Common myeloid progenitor, CD34-positive (primary cell): Measurements from ENCODE around the gene TUSC7.

Source experiments
- CTCF ChIA-PET: fragments of 350-600 bp; sonication (Branson Sonifier 250); formaldehyde crosslinking; loops from one replicate; lab custom pipeline; 2021; ENCODE audit warnings: antibody characterized with exemption; lab: Charles Lee
- POLR2A ChIA-PET: fragments of 350-600 bp; sonication (Branson Sonifier 250); formaldehyde crosslinking; loops from one replicate; lab custom pipeline; 2021; ENCODE audit warnings: antibody characterized with exemption; lab: Charles Lee
- DNase-seq, 3 donors: peaks; one replicate each; pipeline versions ENCODE4 v3.0.0 to v3.0.0-alpha.2; 2013
- H3K27ac ChIP-seq, 2 experiments: 1 replicate in 1 of 2; 2 replicates in 1 of 2; pipeline ENCODE4 v1.7.0; 2013; ENCODE audit warnings: inconsistent platforms in 2 of 2, low read length in 2 of 2, mild to moderate bottlenecking in 2 of 2, low read depth in 1 of 2, moderate library complexity in 1 of 2; ENCODE audit not compliant: severe bottlenecking in 2 of 2, insufficient read depth in 1 of 2, poor library complexity in 1 of 2
- H3K27me3 ChIP-seq, 5 experiments: replicated peaks in 2 of 5; 1 replicate in 3 of 5; 2 replicates in 2 of 5; pipeline versions ENCODE4 v1.6.1 to v1.7.0; 2013; ENCODE audit warnings: low read length in 4 of 5, mild to moderate bottlenecking in 2 of 5, moderate library complexity in 2 of 5, inconsistent platforms in 1 of 5; ENCODE audit not compliant: insufficient read depth in 5 of 5, control insufficient read depth in 4 of 5
- H3K36me3 ChIP-seq, 4 experiments: 1 replicate in 2 of 4; 2 replicates in 2 of 4; pipeline versions ENCODE4 v1.6.1 to v1.7.0; 2013; ENCODE audit warnings: low read length in 3 of 4, control low read depth in 1 of 4, mild to moderate bottlenecking in 1 of 4; ENCODE audit not compliant: control insufficient read depth in 4 of 4, insufficient read depth in 4 of 4
- H3K4me1 ChIP-seq, 4 experiments: 1 replicate in 3 of 4; 2 replicates in 1 of 4; pipeline versions ENCODE4 v1.6.1 to v1.7.1; 2013; ENCODE audit warnings: low read length in 3 of 4, mild to moderate bottlenecking in 3 of 4, control low read depth in 1 of 4, inconsistent platforms in 1 of 4, moderate library complexity in 1 of 4; ENCODE audit not compliant: control insufficient read depth in 4 of 4, insufficient read depth in 4 of 4; ENCODE audit errors: control extremely low read depth in 1 of 4
- H3K4me3 ChIP-seq, 7 experiments: 1 replicate in 4 of 7; 2 replicates in 3 of 7; pipeline versions ENCODE4 v1.5.1 to v1.7.0; 2013; ENCODE audit warnings: mild to moderate bottlenecking in 7 of 7, low read length in 6 of 7, moderate library complexity in 6 of 7, inconsistent platforms in 2 of 7, low read depth in 2 of 7, control low read depth in 1 of 7; ENCODE audit not compliant: insufficient read depth in 4 of 7, control insufficient read depth in 1 of 7; ENCODE audit errors: extremely low read depth in 1 of 7
- H3K9me3 ChIP-seq, 5 experiments: 1 replicate in 4 of 5; 2 replicates in 1 of 5; pipeline versions ENCODE4 v1.6.1 to v1.7.1; 2013; ENCODE audit warnings: low read length in 4 of 5, mild to moderate bottlenecking in 2 of 5, inconsistent platforms in 1 of 5, low read depth in 1 of 5, moderate library complexity in 1 of 5; ENCODE audit not compliant: control insufficient read depth in 4 of 5, insufficient read depth in 2 of 5; ENCODE audit errors: control extremely low read depth in 1 of 5
- WGBS: methylation state at CpG from one replicate; pipeline ENCODE4 v1.1.5; 2013; ENCODE audit not compliant: insufficient coverage; 5-methylcytosine and 5-hydroxymethylcytosine counted together

TUSC7 gene

GRCh38 chr3:116678853-116679252, 30.7 kb upstream of the TUSC7 start:
- no peaks in the 10 kb centered on the region for H3K9me3 ChIP-seq
- no peaks in the 10 kb centered on the region for H3K36me3 ChIP-seq
- no peaks in the 10 kb centered on the region for H3K4me1 ChIP-seq
- WGBS, result 88% methylated on average over 8 of the region's 13 CpGs
- no peak overlapping the region for H3K4me3 ChIP-seq
- no peak overlapping the region for H3K27ac ChIP-seq
- POLR2A ChIA-PET, result no interaction called here
- CTCF ChIA-PET, result interaction anchor here (1.3 kb wide), 1 partner anchor 11 kb away, joined by 3 read pairs; no protein-coding TSS in a partner anchor
- no peaks in the 10 kb centered on the region for H3K27me3 ChIP-seq
- DNase-seq, result no peak

DNA sequence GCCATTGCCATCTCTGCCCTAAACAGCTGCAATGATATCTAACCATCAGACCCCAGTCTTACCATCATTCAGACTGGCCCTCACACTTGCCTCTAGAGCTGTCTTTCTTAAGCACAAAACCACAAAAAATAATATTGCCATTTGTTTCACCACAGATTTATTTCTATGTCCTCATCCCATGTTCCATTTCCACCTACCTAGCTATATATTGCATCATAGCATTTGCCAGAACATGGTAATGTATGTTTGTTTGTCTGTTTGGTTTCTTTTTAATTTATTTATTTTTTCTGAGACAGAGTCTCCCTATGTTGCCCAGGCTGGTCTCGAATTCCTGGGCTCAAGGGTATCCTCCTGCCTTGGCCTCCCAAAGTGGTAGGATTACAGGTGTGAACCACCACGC, 18.5 kb upstream of the TUSC7 start:
- H3K27ac ChIP-seq, result no peak overlapping the region
- DNase-seq, result no peak
- POLR2A ChIA-PET, result no interaction called here
- no peak overlapping the region for H3K4me3 ChIP-seq
- H3K9me3 ChIP-seq, result no peaks in the 10 kb centered on the region
- no peaks in the 10 kb centered on the region for H3K36me3 ChIP-seq
- CTCF ChIA-PET, result no interaction called here
- no peaks in the 10 kb centered on the region for H3K4me1 ChIP-seq
- WGBS, result no CpG with 5 or more reads among the region's 2 CpGs
- H3K27me3 ChIP-seq, result no peaks in the 10 kb centered on the region

DNA sequence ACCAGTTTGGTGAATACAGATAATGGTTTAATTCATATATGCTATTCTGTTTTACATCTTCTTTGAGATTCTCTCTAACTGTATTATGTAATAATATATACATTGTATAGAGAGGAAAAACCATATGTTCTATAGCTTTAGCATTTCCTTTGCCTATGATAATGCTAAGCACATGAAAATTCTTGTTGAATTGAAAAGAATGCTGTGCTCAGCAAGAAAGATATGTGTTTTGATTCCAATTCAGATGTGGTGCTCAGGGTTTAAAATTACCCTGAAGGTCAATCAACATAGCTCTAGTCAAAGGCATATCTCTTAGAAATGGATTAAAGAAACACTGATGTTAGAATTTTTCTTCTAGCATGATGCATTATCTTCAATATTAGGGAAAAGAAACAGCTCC, 8.5 kb upstream of the TUSC7 start:
- ChIA-PET CTCF (no interaction called here), POLR2A (no interaction called here)
- H3K9me3 ChIP-seq, result no peaks in the 10 kb centered on the region
- no peak overlapping the region for H3K27ac ChIP-seq
- no peak overlapping the region for H3K4me3 ChIP-seq
- no peaks in the 10 kb centered on the region for H3K36me3 ChIP-seq
- no peaks in the 10 kb centered on the region for H3K27me3 ChIP-seq
- DNase-seq, result no peak
- H3K4me1 ChIP-seq, result no peaks in the 10 kb centered on the region

DNA sequence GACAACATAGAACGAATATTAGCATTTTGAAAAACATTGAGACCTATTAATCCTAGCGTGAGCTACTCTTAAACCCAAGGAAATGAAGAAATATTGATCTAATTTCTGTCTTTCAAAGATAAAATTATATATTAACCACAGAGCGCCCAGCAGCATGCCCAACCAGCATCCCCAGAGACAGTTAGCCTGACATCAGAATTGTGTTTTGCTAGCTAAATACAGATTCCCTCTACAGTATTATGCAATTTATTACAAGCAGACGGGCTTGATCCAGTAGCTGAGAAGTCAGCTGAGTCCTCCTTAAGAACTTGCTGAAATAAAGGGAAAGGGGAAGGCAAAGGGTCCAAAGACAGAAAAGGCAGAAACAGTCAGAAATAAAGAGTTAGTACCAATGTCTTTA, 7.2 kb upstream of the TUSC7 start:
- Histone ChIP-seq H3K4me1 (no peaks in the 10 kb centered on the region), H3K27ac (no peak overlapping the region), H3K36me3 (no peaks in the 10 kb centered on the region), H3K4me3 (no peak overlapping the region), H3K9me3 (no peaks in the 10 kb centered on the region), H3K27me3 (no peaks in the 10 kb centered on the region)
- POLR2A ChIA-PET, result no interaction called here
- CTCF ChIA-PET, result no interaction called here
- no peak for DNase-seq
- WGBS, result 88% methylated on average over 2 of the region's 4 CpGs

- H3K4me3 ChIP-seq, result no peak overlapping the region
- no CpG with 5 or more reads among the region's 3 CpGs for WGBS
- CTCF ChIA-PET, result no interaction called here
These were observed 2.0 kb upstream of the TUSC7 start for GRCh38 chr3:116707531-116707930.

GRCh38 chr3:116716490-116716889, 6.9 kb downstream of the TUSC7 start:
- WGBS, result 65% methylated on average over 2 of the region's 4 CpGs
- H3K9me3 ChIP-seq, result no peaks in the 10 kb centered on the region
- H3K27me3 ChIP-seq, result no peaks in the 10 kb centered on the region
- POLR2A ChIA-PET, result no interaction called here
- no peak overlapping the region for H3K4me3 ChIP-seq
- H3K4me1 ChIP-seq, result no peaks in the 10 kb centered on the region
- peak in 1 of 3 donors; percentile 0 for DNase-seq
- no peak overlapping the region for H3K27ac ChIP-seq
- CTCF ChIA-PET, result no interaction called here
- no peaks in the 10 kb centered on the region for H3K36me3 ChIP-seq

More at GRCh38 chr3:116707531-116707930, 2.0 kb upstream of the TUSC7 start:
- H3K9me3 ChIP-seq, result no peaks in the 10 kb centered on the region
- no peaks in the 10 kb centered on the region for H3K4me1 ChIP-seq
- no peak for DNase-seq
- no peaks in the 10 kb centered on the region for H3K27me3 ChIP-seq
- POLR2A ChIA-PET, result no interaction called here
- no peaks in the 10 kb centered on the region for H3K36me3 ChIP-seq
- no peak overlapping the region for H3K27ac ChIP-seq

DNA sequence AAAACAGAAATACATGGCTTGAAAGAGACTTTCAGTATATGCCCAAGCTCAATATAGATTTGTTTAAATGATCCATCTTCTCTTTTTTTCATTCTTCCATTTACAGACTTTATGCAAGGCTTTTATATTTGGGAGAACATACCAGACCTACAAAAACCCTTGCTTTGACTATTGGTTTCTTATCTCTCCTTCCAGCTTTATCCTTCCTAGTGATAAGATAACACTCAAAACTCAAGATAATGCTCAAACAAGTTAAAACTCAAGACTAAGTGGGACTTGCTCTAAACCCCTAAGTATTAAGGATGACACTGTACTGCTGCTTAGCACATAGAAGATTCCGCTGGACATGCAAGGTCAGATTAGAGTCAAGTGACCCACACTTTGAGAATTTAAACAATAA, 8.0 kb downstream of the TUSC7 start:
- no peak for DNase-seq
- Histone ChIP-seq H3K36me3 (no peaks in the 10 kb centered on the region), H3K27ac (no peak overlapping the region), H3K4me1 (no peaks in the 10 kb centered on the region), H3K4me3 (no peak overlapping the region), H3K27me3 (no peaks in the 10 kb centered on the region), H3K9me3 (no peaks in the 10 kb centered on the region)
- POLR2A ChIA-PET, result no interaction called here
- WGBS, result 100% methylated on average over 1 of the region's 1 CpG
- CTCF ChIA-PET, result no interaction called here
